Fibroblast of pulmonary artery (primary cell): ENCODE data around the gene VSIG4.

Source experiments
- DNase-seq: peaks from one replicate; pipeline ENCODE4 v3.0.0-alpha.2; 2010; ENCODE audit warnings: low read depth
- H3K4me3 ChIP-seq: replicated peaks from 2 replicates; pipeline ENCODE4 v1.5.1; 2011; ENCODE audit warnings: low read depth, mild to moderate bottlenecking, control low read depth, low read length, moderate library complexity
- TF ChIP-seq, protein P1 (sequence below): IDR thresholded peaks from 2 replicates; pipeline ENCODE4 v1.5.1; 2011; ENCODE audit warnings: mild to moderate bottlenecking, control low read depth, low read length, inconsistent platforms; ENCODE audit errors: missing control alignments

Gene VSIG4

GRCh38 chrX:66020631-66021334, 19.1 kb downstream of the VSIG4 start:
- H3K4me3 ChIP-seq, result no peak overlapping the region
- no peak for DNase-seq
- TF ChIP-seq, protein P1, sequence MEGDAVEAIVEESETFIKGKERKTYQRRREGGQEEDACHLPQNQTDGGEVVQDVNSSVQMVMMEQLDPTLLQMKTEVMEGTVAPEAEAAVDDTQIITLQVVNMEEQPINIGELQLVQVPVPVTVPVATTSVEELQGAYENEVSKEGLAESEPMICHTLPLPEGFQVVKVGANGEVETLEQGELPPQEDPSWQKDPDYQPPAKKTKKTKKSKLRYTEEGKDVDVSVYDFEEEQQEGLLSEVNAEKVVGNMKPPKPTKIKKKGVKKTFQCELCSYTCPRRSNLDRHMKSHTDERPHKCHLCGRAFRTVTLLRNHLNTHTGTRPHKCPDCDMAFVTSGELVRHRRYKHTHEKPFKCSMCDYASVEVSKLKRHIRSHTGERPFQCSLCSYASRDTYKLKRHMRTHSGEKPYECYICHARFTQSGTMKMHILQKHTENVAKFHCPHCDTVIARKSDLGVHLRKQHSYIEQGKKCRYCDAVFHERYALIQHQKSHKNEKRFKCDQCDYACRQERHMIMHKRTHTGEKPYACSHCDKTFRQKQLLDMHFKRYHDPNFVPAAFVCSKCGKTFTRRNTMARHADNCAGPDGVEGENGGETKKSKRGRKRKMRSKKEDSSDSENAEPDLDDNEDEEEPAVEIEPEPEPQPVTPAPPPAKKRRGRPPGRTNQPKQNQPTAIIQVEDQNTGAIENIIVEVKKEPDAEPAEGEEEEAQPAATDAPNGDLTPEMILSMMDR, result no peak

DNA sequence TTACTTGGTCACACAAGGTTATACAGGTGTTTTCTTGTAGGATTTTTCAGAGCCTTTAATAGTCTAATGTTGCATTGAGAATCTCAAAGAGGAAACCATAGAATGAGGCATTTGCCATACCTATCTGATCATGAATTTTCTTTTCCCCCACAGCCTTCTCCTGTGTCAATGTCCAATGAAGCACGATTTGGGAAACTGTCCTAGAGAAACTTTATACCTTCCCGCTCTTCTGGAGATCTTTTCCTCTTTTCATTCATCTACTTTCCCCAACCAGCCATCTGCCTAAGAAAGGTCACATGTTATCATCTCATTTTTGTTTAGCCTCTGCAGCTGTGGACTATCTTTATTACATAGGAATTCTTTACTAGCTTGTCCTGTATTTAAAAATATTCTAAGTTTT, 19.9 kb downstream of the VSIG4 start:
- TF ChIP-seq, protein P1, result no peak
- H3K4me3 ChIP-seq, result no peak overlapping the region
- no peak for DNase-seq

DNA sequence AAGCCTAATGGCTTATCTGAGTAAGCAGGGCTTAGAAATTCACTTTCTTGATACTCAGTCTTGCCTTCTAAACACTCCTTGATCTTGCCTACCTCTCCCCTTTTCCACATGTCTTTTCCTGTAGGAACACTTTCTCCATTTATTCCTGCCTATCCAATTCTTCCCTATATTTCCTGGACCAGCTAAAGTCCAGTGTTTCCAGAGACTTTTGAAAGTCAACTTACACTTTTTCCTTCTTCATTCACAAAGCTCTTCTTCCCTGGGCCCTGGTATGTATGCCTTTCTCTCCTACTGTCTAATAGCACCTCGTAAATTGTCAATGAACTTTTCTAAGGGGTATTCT, 20.6 kb downstream of the VSIG4 start:
- H3K4me3 ChIP-seq, result no peak overlapping the region
- TF ChIP-seq, protein P1, result no peak
- no peak for DNase-seq

- no peak overlapping the region for H3K4me3 ChIP-seq
- DNase-seq, result no peak
- TF ChIP-seq, protein P1, result no peak
Observed at GRCh38 chrX:66018585-66019309, 21.1 kb downstream of the VSIG4 start.

DNA sequence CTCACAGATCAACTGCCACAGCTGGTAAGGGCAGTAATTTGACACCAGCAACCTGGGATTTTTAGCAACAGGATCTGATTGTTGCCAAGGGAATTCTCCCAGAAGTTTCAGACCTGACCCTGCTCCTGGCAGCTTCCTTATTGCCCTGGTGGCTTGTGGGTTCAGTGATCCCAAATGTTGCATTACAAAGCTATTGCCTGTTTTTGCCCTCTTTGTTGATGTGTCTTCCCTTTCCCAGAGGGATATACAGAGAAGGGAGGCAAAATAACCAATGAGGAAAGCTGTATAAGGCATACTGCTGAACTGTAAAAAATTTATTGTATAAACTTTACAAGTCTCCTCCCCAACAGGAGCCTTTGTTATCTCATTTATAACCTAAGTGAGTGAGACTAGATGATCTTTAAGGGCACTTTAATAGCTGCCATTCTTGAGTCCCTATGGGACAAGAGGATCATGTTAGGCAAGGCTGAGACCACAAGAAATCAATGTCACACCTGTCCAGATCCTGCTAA, 22.2 kb downstream of the VSIG4 start:
- no peak for DNase-seq
- H3K4me3 ChIP-seq, result no peak overlapping the region
- TF ChIP-seq, protein P1, result no peak

DNA sequence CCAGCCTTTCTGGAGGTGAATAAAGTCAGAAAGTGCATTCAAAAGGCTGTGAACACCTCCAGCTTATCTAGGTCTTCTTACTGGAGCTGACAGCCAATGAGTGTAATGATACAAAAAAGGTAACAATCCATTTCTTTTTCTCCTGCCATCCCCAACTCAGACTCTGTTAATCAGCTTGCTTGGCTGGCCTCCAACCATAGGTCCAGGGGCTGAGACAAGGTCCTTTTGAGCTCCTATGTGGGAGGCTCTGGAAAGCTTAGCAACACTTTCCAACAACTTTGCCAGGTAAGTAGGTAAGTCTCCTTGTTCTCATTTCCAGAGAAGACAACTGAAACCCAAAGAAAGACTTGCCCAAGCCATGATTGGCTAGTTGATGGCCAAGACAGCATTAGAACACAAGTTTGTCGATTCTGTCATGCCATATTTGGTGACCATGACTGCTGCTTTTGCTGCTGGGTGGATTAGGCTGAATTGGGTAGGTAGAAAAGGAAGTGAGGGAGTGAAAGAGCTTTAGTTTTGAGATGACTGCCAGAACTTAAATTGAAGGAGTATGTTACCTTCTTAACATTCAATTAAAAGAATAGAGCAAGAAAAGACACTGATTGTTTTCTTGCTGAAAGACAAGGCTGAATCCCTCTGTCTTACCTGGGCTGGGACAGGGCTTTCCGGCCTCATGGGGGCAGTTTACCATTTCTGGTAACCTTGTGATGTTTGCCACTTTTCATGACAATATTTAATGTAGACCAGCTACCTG, 22.8 kb downstream of the VSIG4 start:
- DNase-seq, result no peak
- H3K4me3 ChIP-seq, result no peak overlapping the region
- TF ChIP-seq, protein P1, result no peak
